ENCODE data around the gene LRCOL1.

The LRCOL1 gene

GRCh38 chr12:132658149-132658894, 47.9 kb upstream of the LRCOL1 start:
- H3K27ac ChIP-seq (ENCODE audit: low read depth, low read length): no peak overlapping the region
- H3K4me2 ChIP-seq (ENCODE audit: low read depth, low read length, poor library complexity, severe bottlenecking): no peak overlapping the region
- no peaks in the 10 kb centered on the region for H3K79me2 ChIP-seq (ENCODE audit: insufficient read depth, low read length)
- no peaks in the 10 kb centered on the region for H3K9me2 ChIP-seq (replicated peaks; ENCODE audit: insufficient read depth, low read length)
- no peak overlapping the region for H3K9ac ChIP-seq (ENCODE audit: low read length)
- H3K36me3 ChIP-seq (ENCODE audit: low read length): peaks cover 55% of the 10 kb centered on the region
- H2AFZ ChIP-seq (ENCODE audit: low read depth, low read length, severe bottlenecking): no peak overlapping the region
- TF ChIP-seq EZH2phosphoT487 (conservative IDR thresholded peaks at IDR 0.05; ENCODE audit: low read length) (no peak), CTCF (IDR thresholded peaks at IDR 0.05; ENCODE audit: insufficient read depth, low read length, poor library complexity, severe bottlenecking) (no peak)
- H3K9me3 ChIP-seq (ENCODE audit: insufficient read depth, low read length): no peaks in the 10 kb centered on the region
- H3K27me3 ChIP-seq (ENCODE audit: low read length): no peaks in the 10 kb centered on the region
- H3K4me3 ChIP-seq (ENCODE audit: insufficient read depth, low read length, poor library complexity, severe bottlenecking): no peak overlapping the region
- H4K20me1 ChIP-seq (ENCODE audit: low read depth, low read length): no peaks in the 10 kb centered on the region
- no peaks in the 10 kb centered on the region for H3F3A ChIP-seq (ENCODE audit: insufficient read depth)

GRCh38 chr12:132657004-132657727, 46.8 kb upstream of the LRCOL1 start:
- Histone ChIP-seq H3K9me2 (replicated peaks; ENCODE audit: insufficient read depth, low read length) (no peaks in the 10 kb centered on the region), H3K27me3 (ENCODE audit: low read length) (no peaks in the 10 kb centered on the region), H3K27ac (ENCODE audit: low read depth, low read length) (no peak overlapping the region), H3K9me3 (ENCODE audit: insufficient read depth, low read length) (no peaks in the 10 kb centered on the region), H3K36me3 (ENCODE audit: low read length) (peaks cover 55% of the 10 kb centered on the region), H3K79me2 (ENCODE audit: insufficient read depth, low read length) (no peaks in the 10 kb centered on the region), H3K9ac (ENCODE audit: low read length) (no peak overlapping the region), H2AFZ (ENCODE audit: low read depth, low read length, severe bottlenecking) (no peak overlapping the region), H3K4me2 (ENCODE audit: low read depth, low read length, poor library complexity, severe bottlenecking) (no peak overlapping the region), H4K20me1 (ENCODE audit: low read depth, low read length) (no peaks in the 10 kb centered on the region), H3K4me3 (ENCODE audit: insufficient read depth, low read length, poor library complexity, severe bottlenecking) (no peak overlapping the region), H3F3A (ENCODE audit: insufficient read depth) (no peaks in the 10 kb centered on the region)
- TF ChIP-seq EZH2phosphoT487 (conservative IDR thresholded peaks at IDR 0.05; ENCODE audit: low read length) (no peak), CTCF (IDR thresholded peaks at IDR 0.05; ENCODE audit: insufficient read depth, low read length, poor library complexity, severe bottlenecking) (no peak)

- Histone ChIP-seq H3K4me2 (ENCODE audit: low read depth, low read length, poor library complexity, severe bottlenecking) (no peak overlapping the region), H3K9ac (ENCODE audit: low read length) (no peak overlapping the region), H3K9me3 (ENCODE audit: insufficient read depth, low read length) (no peaks in the 10 kb centered on the region), H2AFZ (ENCODE audit: low read depth, low read length, severe bottlenecking) (no peak overlapping the region), H3K79me2 (ENCODE audit: insufficient read depth, low read length) (no peaks in the 10 kb centered on the region), H3K27me3 (ENCODE audit: low read length) (no peaks in the 10 kb centered on the region), H3K36me3 (ENCODE audit: low read length) (peaks cover 41% of the 10 kb centered on the region), H4K20me1 (ENCODE audit: low read depth, low read length) (no peaks in the 10 kb centered on the region), H3K9me2 (replicated peaks; ENCODE audit: insufficient read depth, low read length) (no peaks in the 10 kb centered on the region), H3K27ac (ENCODE audit: low read depth, low read length) (no peak overlapping the region), H3K4me3 (ENCODE audit: insufficient read depth, low read length, poor library complexity, severe bottlenecking) (no peak overlapping the region), H3F3A (ENCODE audit: insufficient read depth) (no peaks in the 10 kb centered on the region)
- TF ChIP-seq EZH2phosphoT487 (conservative IDR thresholded peaks at IDR 0.05; ENCODE audit: low read length) (no peak), CTCF (IDR thresholded peaks at IDR 0.05; ENCODE audit: insufficient read depth, low read length, poor library complexity, severe bottlenecking) (no peak)
Observed at GRCh38 chr12:132653567-132654290, 43.3 kb upstream of the LRCOL1 start.
